Naive thymus-derived CD8-positive, alpha-beta T cell (primary cell): ENCODE measurements around the gene IGFBP4. TPM values are rescaled to one million over a fixed set of nuclear protein-coding genes. Genes with fewer than 3 reads are reported as not detected.

Experiments
- ATAC-seq, 2 donors: fragments of 150-1000 bp; cut with Tn5 transposase in 1 of 2; sonication (Bioruptor Pico), chemical (Tn5 transposase) in 1 of 2; 1 replicate in 1 of 2; 2 replicates in 1 of 2; pipeline ENCODE4 v1.10.0; 2021; ENCODE audit warnings: mild to moderate bottlenecking in 2 of 2, moderate library complexity in 2 of 2
- POLR2A ChIA-PET: fragments of 350-600 bp; sonication (Branson Sonifier 250); formaldehyde crosslinking; loops from one replicate; lab custom pipeline; 2021; ENCODE audit warnings: antibody characterized with exemption; lab: Charles Lee
- DNase-seq, 10 donors: peaks; one replicate each; pipeline versions ENCODE4 v3.0.0 to v3.0.0-alpha.2; 2020 to 2022
- H3K27ac Mint-ChIP-seq, 10 donors: one replicate each; pipeline ENCODE4 v1.8.0; 2020 to 2022; ENCODE audit warnings: mild to moderate bottlenecking in 10 of 10, mixed read lengths in 10 of 10, moderate library complexity in 4 of 10, inconsistent platforms in 1 of 10
- H3K27me3 Mint-ChIP-seq, 5 donors: one replicate each; pipeline ENCODE4 v1.8.0; 2021 to 2022; ENCODE audit warnings: mixed read lengths in 5 of 5
- H3K36me3 Mint-ChIP-seq, 3 donors: one replicate each; pipeline ENCODE4 v1.8.0; 2020 to 2022; ENCODE audit warnings: mixed read lengths in 3 of 3, mild to moderate bottlenecking in 2 of 3, inconsistent platforms in 1 of 3
- H3K4me1 Mint-ChIP-seq, 4 donors: one replicate each; pipeline ENCODE4 v1.8.0; 2021 to 2022; ENCODE audit warnings: mixed read lengths in 4 of 4
- H3K4me3 Mint-ChIP-seq, 10 donors: one replicate each; pipeline ENCODE4 v1.8.0; 2020 to 2022; ENCODE audit warnings: mild to moderate bottlenecking in 10 of 10, mixed read lengths in 10 of 10, moderate library complexity in 6 of 10, inconsistent platforms in 1 of 10
- H3K9me3 Mint-ChIP-seq, 9 donors: one replicate each; pipeline ENCODE4 v1.8.0; 2020 to 2022; ENCODE audit warnings: mixed read lengths in 9 of 9, mild to moderate bottlenecking in 3 of 9, inconsistent platforms in 1 of 9, moderate library complexity in 1 of 9
- polyA plus RNA-seq, 3 donors: library from polyadenylated mRNA; unstranded; fragments of 300-500 nt; fragmentation: Illumina TruSeq; gene quantifications; one replicate each; pipeline ENCODE4 v1.2.3, GENCODE V29; 2021
- total RNA-seq, 8 experiments: library from RNA in 2 of 8; stranded (reverse) in 2 of 8; gene quantifications; one replicate each; pipeline ENCODE4 v1.2.3 and lab custom pipeline; 2021 to 2026

IGFBP4 gene
- total and polyA plus RNA-seq, 5 experiments from 2014 or later, result 0.09 to 1.0 (median 0.83) TPM; not detected in 1

DNA sequence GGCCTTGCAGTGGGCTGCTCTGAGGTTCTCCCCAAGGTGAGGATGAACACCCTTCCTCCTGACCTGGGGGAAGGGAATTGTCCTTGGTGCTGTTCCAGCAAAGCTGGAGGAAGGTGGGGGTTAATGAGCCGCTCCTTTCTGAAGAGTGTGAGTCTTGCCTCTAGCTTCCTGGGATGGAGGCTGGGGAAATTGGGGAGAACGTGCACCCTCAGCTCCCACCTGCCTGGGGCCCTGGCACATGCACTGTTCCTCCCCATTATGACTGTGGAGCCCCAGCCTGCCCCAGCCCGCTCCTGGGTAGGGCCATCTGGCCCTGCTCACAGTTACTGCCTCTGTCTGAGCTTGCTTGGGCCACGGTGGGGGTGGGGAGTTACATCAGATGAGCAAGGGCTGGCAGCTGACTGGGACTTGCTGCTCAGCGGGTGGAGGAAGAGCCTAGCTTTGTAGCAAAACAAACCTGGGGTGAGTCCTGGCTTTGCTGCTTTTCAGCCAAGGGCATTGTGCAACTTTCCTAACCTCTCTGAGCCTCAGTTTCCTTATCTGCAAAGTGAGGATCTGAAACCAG lies 47.1 kb downstream of the IGFBP4 start:
- peak overlapping the region in 3 of 10 donors; percentile 44 to 76 (median 44) for H3K27ac Mint-ChIP-seq
- ATAC-seq, result peak in 1 of 2 donors; percentile 50
- peak overlapping the region in 9 of 10 donors; percentile 18 to 77 (median 60) for H3K4me3 Mint-ChIP-seq
- H3K4me1 Mint-ChIP-seq, result peaks cover 21 to 48% (median 37%) of the 10 kb centered on the region in 4 donors
- no peaks in the 10 kb centered on the region for H3K9me3 Mint-ChIP-seq
- H3K36me3 Mint-ChIP-seq, result no peaks in the 10 kb centered on the region
- DNase-seq, result no peak
- H3K27me3 Mint-ChIP-seq, result no peaks in the 10 kb centered on the region
- POLR2A ChIA-PET, result interaction anchor here (0.6 to 1.6 kb wide), 16 partner anchors 10 to 181 kb away, joined by 3 to 9 read pairs (median 3); partner anchors contain the start of genes TNS4 and TOP2A

DNA sequence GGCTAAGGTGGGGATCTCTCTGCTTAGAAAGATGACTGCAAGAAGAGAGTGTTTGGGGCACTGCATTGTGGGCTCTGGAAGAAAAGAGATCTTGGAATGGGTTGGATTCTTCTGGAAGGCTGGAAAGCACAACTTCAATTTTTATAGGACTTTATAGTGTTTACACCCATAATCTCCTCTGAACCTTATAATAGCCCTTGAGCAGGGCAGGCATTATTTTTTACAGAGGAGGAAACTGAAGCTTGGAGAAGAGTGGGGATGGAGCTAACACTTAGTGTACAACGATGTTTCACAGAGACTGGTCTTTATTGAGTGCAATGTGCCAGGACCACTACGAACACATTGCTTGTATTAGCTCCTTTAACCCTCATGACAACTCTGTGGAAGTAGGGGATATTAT lies 47.7 kb downstream of the IGFBP4 start:
- no peak for DNase-seq
- Mint-ChIP-seq H3K27me3 (no peaks in the 10 kb centered on the region), H3K4me1 (peaks cover 21 to 45% (median 36%) of the 10 kb centered on the region in 4 donors), H3K9me3 (no peaks in the 10 kb centered on the region), H3K27ac (peak overlapping the region in 6 of 10 donors; percentile 11 to 58 (median 30)), H3K4me3 (peak overlapping the region in 4 of 10 donors; percentile 11 to 60 (median 58)), H3K36me3 (no peaks in the 10 kb centered on the region)
- POLR2A ChIA-PET, result interaction anchor here (0.9 to 1.2 kb wide), 4 partner anchors 11 to 23 kb away, joined by 3 to 5 read pairs (median 3); partner anchors contain the start of gene TNS4
- ATAC-seq, result no peak

DNA sequence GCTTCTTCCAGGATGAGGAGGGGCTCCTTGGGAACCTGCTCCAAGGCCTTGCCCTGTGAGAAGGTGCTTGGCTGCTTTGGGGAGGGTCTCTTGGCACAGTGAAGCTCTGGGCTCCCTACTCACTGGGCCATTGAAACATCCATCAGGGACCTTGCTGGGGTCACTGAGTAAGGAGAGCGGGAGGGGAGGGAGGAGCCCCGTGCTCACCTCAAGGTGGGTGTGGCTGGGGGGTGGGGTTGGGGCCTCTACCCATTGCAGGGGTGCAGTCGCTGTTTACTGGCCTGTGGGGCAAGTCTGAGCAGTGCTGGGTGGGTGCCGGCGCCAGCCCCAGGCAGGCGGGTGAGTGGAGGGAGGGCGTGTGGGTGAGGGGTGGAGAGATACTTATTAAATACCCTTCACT lies 48.2 kb downstream of the IGFBP4 start:
- Mint-ChIP-seq H3K27ac (peak overlapping the region in 4 of 10 donors; percentile 11 to 46 (median 20)), H3K9me3 (no peaks in the 10 kb centered on the region), H3K4me3 (peak overlapping the region in 1 of 10 donors; percentile 60), H3K36me3 (no peaks in the 10 kb centered on the region), H3K4me1 (peaks cover 21 to 40% (median 34%) of the 10 kb centered on the region in 4 donors), H3K27me3 (no peaks in the 10 kb centered on the region)
- ATAC-seq, result no peak
- DNase-seq, result no peak
- POLR2A ChIA-PET, result interaction anchor here (1.2 kb wide), 1 partner anchor 11 kb away, joined by 5 read pairs; no protein-coding TSS in a partner anchor

DNA sequence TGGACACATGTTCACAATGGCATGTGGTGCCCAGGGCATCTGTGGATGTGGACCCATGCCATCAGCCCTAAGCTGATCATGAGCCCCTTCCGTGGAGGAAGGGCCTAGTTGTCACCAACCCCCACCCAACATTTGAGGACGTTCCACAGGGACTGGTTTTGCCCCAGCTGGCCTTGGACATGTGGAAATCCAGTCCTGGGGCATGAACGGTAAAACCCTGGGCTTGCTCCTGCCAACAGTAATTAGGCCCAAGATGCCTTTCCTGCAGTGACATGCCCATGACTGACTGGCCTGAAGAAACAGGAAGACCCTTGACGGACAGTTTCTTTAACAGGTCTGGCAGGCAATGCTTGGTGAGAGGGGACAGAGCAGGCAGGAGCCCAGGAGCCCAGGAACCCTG lies 50.4 kb downstream of the IGFBP4 start:
- H3K27ac Mint-ChIP-seq, result no peak overlapping the region
- peaks cover 18 to 35% (median 32%) of the 10 kb centered on the region in 4 donors for H3K4me1 Mint-ChIP-seq
- no peak for DNase-seq
- no peak for ATAC-seq
- no peaks in the 10 kb centered on the region for H3K9me3 Mint-ChIP-seq
- POLR2A ChIA-PET, result interaction anchor here (1.3 to 1.5 kb wide), 3 partner anchors 9 to 21 kb away, joined by 3 to 4 read pairs (median 4); no protein-coding TSS in a partner anchor
- H3K4me3 Mint-ChIP-seq, result no peak overlapping the region
- H3K36me3 Mint-ChIP-seq, result no peaks in the 10 kb centered on the region
- no peaks in the 10 kb centered on the region for H3K27me3 Mint-ChIP-seq

DNA sequence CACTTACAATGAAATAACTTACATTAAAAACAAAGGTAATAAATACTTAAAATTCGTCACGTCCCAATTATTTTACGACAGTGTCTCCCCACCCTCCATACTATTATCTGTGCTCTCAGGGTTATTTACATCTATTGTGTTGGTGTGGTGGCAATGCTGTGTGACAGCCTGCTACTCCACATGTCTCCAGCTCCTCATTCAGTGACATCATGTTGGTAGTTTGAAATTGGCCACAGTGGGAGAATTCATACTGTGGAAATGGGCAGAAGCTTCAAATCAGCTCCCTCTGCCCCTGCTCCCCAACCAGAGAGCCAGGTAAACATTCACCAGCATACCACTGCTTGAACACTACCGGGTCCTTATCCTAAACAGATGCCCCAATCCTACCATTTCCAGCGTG lies 51.9 kb downstream of the IGFBP4 start:
- ATAC-seq, result no peak
- Mint-ChIP-seq H3K9me3 (no peaks in the 10 kb centered on the region), H3K36me3 (no peaks in the 10 kb centered on the region), H3K4me1 (peaks cover 18 to 25% (median 23%) of the 10 kb centered on the region in 4 donors), H3K27ac (no peak overlapping the region), H3K27me3 (peaks cover 0 to 5% (median 2%) of the 10 kb centered on the region in 5 donors), H3K4me3 (no peak overlapping the region)
- POLR2A ChIA-PET, result interaction anchor here (1.5 to 2.7 kb wide), 2 partner anchors 18 to 19 kb away, joined by 4 to 6 read pairs; no protein-coding TSS in a partner anchor
- no peak for DNase-seq

DNA sequence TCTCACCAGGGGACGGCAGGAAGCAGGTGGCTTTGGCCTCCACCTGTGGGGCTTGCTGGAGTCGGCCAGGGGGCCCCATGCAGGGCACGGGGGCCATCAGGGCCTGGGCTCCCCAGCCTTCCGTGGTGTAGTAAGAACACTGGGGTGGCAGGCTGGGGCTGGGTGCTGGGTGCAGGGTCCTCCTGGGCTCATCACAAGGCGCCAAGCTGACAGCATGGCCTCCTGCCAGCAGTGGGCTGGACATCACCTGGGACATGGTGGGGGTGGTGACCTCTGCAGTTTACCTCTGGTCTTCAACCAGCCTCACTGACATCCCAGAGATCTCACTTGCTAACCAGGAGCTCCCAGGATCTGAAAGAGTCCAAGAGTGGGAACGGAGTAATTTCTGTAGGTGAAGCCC lies 52.9 kb downstream of the IGFBP4 start:
- DNase-seq (no peak), ATAC-seq (no peak)
- no peaks in the 10 kb centered on the region for H3K9me3 Mint-ChIP-seq
- H3K27me3 Mint-ChIP-seq, result peaks cover 0 to 11% (median 3%) of the 10 kb centered on the region in 5 donors
- H3K4me3 Mint-ChIP-seq, result no peak overlapping the region
- peaks cover 12 to 15% (median 14%) of the 10 kb centered on the region in 4 donors for H3K4me1 Mint-ChIP-seq
- no peak overlapping the region for H3K27ac Mint-ChIP-seq
- no peaks in the 10 kb centered on the region for H3K36me3 Mint-ChIP-seq
- POLR2A ChIA-PET, result interaction anchor here (2.7 kb wide), 1 partner anchor 18 kb away, joined by 6 read pairs; no protein-coding TSS in a partner anchor

DNA sequence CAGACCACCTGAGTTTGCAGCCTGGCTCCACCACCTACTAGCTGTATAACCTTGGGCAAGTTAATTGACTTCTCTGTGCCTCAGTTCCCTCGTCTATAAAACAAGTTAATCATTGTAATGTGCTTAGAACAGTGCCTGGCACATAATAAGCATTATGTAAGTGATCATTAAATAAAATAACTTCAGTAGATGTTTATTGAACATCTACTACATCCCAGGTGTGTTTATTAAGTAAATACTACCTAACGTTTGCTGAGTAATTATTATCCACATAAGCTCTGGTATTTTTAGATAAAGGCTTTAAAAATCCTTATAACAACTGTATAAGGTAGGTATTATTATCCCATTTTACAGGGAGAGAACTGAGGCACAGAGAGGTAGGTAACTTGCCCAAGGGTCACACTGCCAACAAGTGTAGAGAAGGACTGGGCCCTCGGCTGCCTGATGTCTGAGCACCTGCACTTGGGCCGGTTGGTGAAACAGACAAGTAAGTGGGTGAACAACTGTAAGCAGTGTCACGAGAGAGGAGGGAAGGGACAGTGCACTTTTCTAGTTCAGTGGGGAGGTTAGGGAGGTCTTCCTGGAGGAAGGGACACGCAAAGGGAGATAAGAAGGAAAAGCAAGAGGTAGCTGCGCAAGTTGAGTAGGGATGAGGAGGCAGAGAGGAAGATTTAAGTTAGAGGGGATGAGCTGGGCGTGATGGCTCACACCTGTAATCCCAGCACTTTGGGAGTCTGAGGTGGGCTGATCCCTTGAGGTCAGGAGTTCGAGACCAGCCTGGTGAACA lies 53.6 kb downstream of the IGFBP4 start:
- POLR2A ChIA-PET, result interaction anchor here (1.5 to 2.7 kb wide), 2 partner anchors 17 to 60 kb away, joined by 4 to 6 read pairs; no protein-coding TSS in a partner anchor
- Mint-ChIP-seq H3K4me3 (no peak overlapping the region), H3K27ac (peak overlapping the region in 2 of 10 donors; percentile 35 to 52), H3K4me1 (peaks cover 8 to 9% (median 8%) of the 10 kb centered on the region in 4 donors), H3K27me3 (peaks cover 0 to 11% (median 3%) of the 10 kb centered on the region in 5 donors), H3K36me3 (no peaks in the 10 kb centered on the region), H3K9me3 (no peaks in the 10 kb centered on the region)
- DNase-seq (no peak), ATAC-seq (no peak)

DNA sequence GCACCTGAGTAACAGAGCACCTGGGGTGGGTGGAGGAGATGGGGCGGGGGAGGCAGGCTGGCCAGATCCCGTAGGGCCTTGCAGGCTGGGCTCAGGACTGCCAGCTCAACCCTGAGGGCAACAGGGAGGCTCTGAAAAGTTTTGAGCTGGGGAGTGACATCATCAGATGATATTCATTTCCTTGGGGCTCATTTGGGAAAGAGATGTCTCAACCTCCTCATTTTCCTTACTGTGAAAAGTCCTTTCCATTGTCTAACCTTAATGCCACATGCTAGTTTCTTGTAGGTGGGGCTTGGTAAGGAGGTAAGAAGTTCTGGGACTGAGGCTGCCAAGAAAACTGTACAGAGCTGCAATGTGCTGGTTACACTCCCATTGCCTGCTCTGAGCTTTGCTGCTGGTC lies 54.4 kb downstream of the IGFBP4 start:
- POLR2A ChIA-PET, result interaction anchor here (1.0 to 1.5 kb wide), 2 partner anchors 22 to 59 kb away, joined by 4 to 5 read pairs; no protein-coding TSS in a partner anchor
- H3K36me3 Mint-ChIP-seq, result no peaks in the 10 kb centered on the region
- H3K27ac Mint-ChIP-seq, result no peak overlapping the region
- DNase-seq (no peak), ATAC-seq (no peak)
- no peak overlapping the region for H3K4me3 Mint-ChIP-seq
- H3K4me1 Mint-ChIP-seq, result peaks cover 6 to 11% (median 7%) of the 10 kb centered on the region in 4 donors
- H3K9me3 Mint-ChIP-seq, result no peaks in the 10 kb centered on the region
- peaks cover 0 to 11% (median 5%) of the 10 kb centered on the region in 5 donors for H3K27me3 Mint-ChIP-seq

DNA sequence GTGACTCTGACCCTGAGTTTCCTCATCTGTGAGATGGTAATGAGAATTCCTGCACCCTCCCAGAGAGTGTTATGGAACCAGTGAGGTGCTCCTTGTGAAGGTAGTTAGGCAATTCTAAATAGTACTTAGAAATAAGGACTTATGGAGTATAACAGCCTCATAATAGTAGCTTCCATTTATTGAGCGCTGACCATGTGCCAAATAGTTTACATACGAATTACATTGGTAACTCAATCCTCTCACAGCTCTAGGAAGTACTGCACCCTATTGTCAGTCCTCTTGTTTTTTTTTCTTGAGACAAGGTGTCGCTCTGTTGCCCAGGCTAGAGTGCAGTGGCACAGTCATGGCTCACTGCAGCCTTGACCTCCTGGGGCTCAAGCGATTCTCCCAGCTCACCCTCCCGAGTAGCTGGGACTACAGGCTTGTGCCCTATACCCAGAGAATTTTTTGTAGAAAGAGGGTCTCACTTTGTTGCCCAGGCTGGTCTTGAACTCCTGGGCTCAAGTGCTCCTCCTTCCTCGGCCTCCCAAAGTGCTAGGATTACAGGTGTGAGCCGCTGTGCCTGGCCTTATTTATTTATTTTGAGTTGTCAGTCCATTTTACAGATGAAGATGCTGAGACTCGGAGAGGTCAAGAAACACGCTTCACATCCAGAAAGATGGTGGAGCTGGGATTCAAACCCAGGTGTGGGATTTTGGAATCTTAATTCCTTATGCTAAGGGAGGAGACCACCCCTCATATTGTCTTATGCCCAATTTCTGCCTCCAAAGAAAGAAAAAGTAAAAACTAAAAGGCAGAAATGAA lies 55.2 kb downstream of the IGFBP4 start:
- Mint-ChIP-seq H3K27ac (peak overlapping the region in 1 of 10 donors; percentile 38), H3K4me3 (no peak overlapping the region), H3K27me3 (peaks cover 0 to 11% (median 5%) of the 10 kb centered on the region in 5 donors), H3K9me3 (no peaks in the 10 kb centered on the region), H3K36me3 (no peaks in the 10 kb centered on the region), H3K4me1 (peaks cover 4 to 11% (median 7%) of the 10 kb centered on the region in 4 donors)
- ATAC-seq, result no peak
- POLR2A ChIA-PET, result interaction anchor here (1.0 to 1.5 kb wide), 3 partner anchors 8 to 58 kb away, joined by 3 to 5 read pairs (median 4); no protein-coding TSS in a partner anchor
- no peak for DNase-seq

DNA sequence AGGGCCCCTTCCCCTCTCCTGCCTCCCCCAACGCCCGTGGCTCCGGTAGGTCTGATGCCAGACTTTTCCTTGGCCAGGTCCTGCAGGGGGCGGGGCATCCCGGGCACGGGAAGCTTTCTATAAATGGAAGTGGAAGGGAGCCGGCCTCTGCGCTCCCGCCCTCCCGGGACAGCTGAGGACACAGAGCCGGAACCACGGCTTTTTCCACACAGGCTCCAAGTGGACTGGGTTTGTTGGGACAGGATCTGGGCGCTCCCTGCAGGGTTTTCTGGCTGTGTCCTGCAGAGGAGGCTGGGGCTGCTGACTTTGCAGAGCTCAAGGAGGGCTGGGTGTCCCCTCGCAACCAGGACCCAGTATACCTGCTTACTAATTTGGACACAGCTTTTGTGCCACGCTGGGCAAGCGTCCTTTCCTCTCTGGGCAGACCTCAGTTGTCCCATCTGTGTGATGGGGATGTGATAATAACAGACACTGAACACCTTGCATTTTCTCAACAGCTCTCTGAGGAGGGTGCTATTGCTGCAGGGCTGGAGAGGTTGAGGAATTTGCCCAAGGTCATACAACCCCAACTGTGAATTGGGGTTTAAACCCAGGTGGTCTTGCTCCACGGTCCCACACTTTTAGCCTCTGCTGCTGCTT lies 56.4 kb downstream of the IGFBP4 start:
- Mint-ChIP-seq H3K4me1 (peaks cover 4 to 11% (median 7%) of the 10 kb centered on the region in 4 donors), H3K27me3 (peaks cover 0 to 11% (median 5%) of the 10 kb centered on the region in 5 donors), H3K27ac (peak overlapping the region in 1 of 10 donors; percentile 38), H3K9me3 (no peaks in the 10 kb centered on the region), H3K36me3 (no peaks in the 10 kb centered on the region), H3K4me3 (no peak overlapping the region)
- ATAC-seq (no peak), DNase-seq (no peak)
- POLR2A ChIA-PET, result no interaction called here

DNA sequence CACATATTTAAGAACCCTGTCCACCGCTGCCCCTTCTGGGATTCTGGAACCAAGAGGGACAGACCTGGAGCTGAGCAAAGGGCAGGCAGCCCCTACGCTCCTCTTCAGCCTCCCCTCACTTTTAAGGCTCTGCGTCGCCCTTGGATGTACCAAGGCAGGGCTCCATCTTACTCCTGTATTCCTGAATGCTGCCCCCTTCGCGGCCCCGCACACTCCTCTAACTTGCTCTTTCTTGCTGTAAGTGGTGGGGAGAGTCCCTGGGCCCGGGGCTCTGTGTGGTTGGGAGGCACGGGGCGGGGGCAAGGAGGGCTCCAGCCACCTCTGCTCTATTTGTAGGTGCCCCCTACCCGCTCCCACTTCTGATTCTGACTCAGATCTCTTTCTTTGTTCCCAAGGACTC lies 56.9 kb downstream of the IGFBP4 start:
- Mint-ChIP-seq H3K9me3 (no peaks in the 10 kb centered on the region), H3K27me3 (peaks cover 0 to 11% (median 5%) of the 10 kb centered on the region in 5 donors), H3K4me3 (no peak overlapping the region), H3K36me3 (no peaks in the 10 kb centered on the region), H3K27ac (no peak overlapping the region), H3K4me1 (peaks cover 4 to 11% (median 7%) of the 10 kb centered on the region in 4 donors)
- POLR2A ChIA-PET, result no interaction called here
- no peak for DNase-seq
- no peak for ATAC-seq
